PFSK-1 (cell line): ENCODE results near the gene SLC22A16.

Source experiments
- FOXP2 ChIP-seq: optimal IDR thresholded peaks from 2 replicates; pipeline ENCODE3; 2011; ENCODE audit warnings: borderline replicate concordance, control low read depth, inconsistent platforms; ENCODE audit not compliant: insufficient read depth; ENCODE audit errors: extremely low read length, extremely low read depth
- POLR2AphosphoS5 ChIP-seq: IDR thresholded peaks from 2 replicates; pipeline ENCODE4 v1.6.1; 2012; ENCODE audit warnings: low read depth, mild to moderate bottlenecking, control low read depth, low read length, moderate library complexity
- REST ChIP-seq, 2 experiments: IDR thresholded peaks; 2 replicates each; pipeline versions ENCODE4 v1.6.1 to v1.8.0; 2011 to 2012; ENCODE audit warnings: low read depth in 2 of 2, low read length in 2 of 2, control low read depth in 1 of 2, inconsistent platforms in 1 of 2, mild to moderate bottlenecking in 1 of 2, moderate library complexity in 1 of 2; ENCODE audit not compliant: insufficient read depth in 1 of 2
- SIN3A ChIP-seq: IDR thresholded peaks from 2 replicates; pipeline ENCODE4 v1.6.1; 2012; ENCODE audit warnings: mild to moderate bottlenecking, low read length, moderate library complexity, borderline replicate concordance; ENCODE audit not compliant: insufficient read depth
- TAF1 ChIP-seq: IDR thresholded peaks from 2 replicates; pipeline ENCODE4 v1.6.1; 2012; ENCODE audit warnings: low read length, control low read depth, borderline replicate concordance; ENCODE audit not compliant: insufficient read depth

SLC22A16 gene

DNA sequence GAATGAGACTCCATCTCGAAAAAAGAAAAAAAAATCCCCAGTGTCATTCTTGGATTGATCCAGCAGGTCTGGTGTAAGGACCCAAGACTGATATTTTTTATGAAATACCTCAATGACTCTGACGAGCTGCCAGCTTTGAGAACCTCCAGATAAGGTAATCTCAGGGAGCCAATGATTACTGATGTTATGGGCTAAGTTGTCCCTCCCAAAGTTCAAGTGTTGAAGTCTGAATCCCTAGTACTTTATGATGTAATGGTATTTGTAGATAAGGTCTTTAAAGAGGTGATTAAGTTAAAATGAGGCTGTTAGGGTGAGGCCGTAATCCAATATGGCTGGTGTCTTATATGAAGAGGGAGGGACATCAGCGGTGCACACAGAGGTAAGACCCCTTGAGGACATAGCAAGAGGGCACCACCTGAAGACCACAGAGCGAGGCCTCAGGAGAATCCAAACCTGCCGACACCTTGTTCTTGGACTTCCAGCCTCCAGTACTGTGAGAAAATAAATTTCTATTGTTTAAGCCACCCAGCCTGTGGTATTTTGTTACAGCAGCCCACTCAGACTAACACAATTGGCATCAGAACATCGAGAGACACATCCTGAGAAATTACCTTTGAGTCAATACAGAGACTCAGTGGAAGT, 41.3 kb downstream of the SLC22A16 start:
- no peak for TF ChIP-seq SIN3A
- TF ChIP-seq TAF1: no peak
- no peak for TF ChIP-seq POLR2AphosphoS5

GRCh38 chr6:110432285-110432900, 44.0 kb downstream of the SLC22A16 start:
- TF ChIP-seq POLR2AphosphoS5 (no peak), REST (IDR thresholded peaks at IDR 0.05; ENCODE audit: insufficient read depth in 1 of 2, low read depth in 2 of 2, low read length in 2 of 2) (no peak), FOXP2 (no peak)

- TF ChIP-seq TAF1 (no peak), REST (IDR thresholded peaks at IDR 0.05; ENCODE audit: insufficient read depth in 1 of 2, low read depth in 2 of 2, low read length in 2 of 2) (no peak), POLR2AphosphoS5 (no peak), SIN3A (no peak), FOXP2 (no peak)
Measured at GRCh38 chr6:110430741-110431140, 45.7 kb downstream of the SLC22A16 start.

DNA sequence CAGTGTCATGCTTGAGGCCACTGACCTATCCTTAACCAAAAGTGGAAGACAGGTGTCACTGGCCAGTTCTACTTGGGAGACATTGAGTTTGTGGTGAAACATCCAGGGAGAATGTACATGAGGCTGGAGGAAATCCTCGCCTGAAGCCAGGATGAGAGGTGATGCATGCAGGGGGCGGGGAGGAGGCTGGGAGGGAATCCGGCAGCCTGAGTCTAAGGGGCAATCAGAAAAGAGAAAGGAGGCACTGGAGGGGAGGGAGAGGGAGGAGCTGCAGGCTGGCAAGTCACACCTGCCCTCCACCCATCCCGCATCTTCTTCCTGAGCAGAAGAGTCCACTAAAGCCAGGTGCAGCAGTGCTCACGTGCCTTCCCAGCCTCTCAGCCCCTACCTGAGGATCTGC, 46.2 kb downstream of the SLC22A16 start:
- TF ChIP-seq FOXP2: no peak
- no peak for TF ChIP-seq SIN3A
- no peak for TF ChIP-seq TAF1
- TF ChIP-seq REST (IDR thresholded peaks at IDR 0.05; ENCODE audit: insufficient read depth in 1 of 2, low read depth in 2 of 2, low read length in 2 of 2): no peak
- no peak for TF ChIP-seq POLR2AphosphoS5

DNA sequence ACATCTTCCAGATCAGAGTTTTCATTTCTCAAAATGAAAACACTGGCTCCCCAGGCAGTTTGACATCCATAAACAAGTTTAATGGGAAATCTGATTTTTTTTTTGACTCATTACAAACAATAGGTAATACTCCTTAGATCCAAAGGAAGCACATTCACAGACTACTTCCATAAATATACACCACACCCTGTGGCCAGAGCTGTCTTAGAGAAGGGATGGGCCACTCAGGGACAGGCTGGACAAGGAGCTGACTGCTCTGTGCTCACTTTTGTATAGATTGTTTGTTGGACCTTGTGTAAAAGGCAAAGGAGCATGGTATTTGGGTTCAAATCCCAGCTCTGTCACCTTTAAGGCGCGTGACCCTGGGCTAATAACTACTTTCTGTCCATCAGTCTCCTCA, 48.3 kb downstream of the SLC22A16 start:
- TF ChIP-seq SIN3A (no peak), REST (IDR thresholded peaks at IDR 0.05; ENCODE audit: insufficient read depth in 1 of 2, low read depth in 2 of 2, low read length in 2 of 2) (no peak), FOXP2 (no peak), POLR2AphosphoS5 (no peak), TAF1 (no peak)
